ENCODE results near the gene PRR27.

- TF ChIP-seq CTCF (IDR thresholded peaks at IDR 0.05), result no peak
- no peak for TF ChIP-seq POLR2A (IDR thresholded peaks at IDR 0.05)
Measured at GRCh38 chr4:70178075-70178660, 24.1 kb downstream of the PRR27 start.

All from esophagus squamous epithelium (tissue), 4 donors.